T-cell (primary cell): Measurements from ENCODE around the gene SSBP3. TPM values are rescaled to one million over a fixed set of nuclear protein-coding genes. Genes with fewer than 3 reads are reported as not detected.
"Not testable (repeated sequence)": the region's sequence is repeated elsewhere in the genome, so short reads cannot be mapped to it uniquely, and the experiment has no call there.

Source experiments
- ATAC-seq, 4 experiments: fragments of 200-7000 bp in 3 of 4; fragments of 150-1000 bp in 1 of 4; cut with Tn5 transposase; replicated peaks in 1 of 4; 1 replicate in 3 of 4; 2 replicates in 1 of 4; pipeline ENCODE4 v1.10.0; 2021; ENCODE audit warnings: moderate library complexity in 3 of 4, mild to moderate bottlenecking in 2 of 4, moderate number of reproducible peaks in 1 of 4
- CTCF ChIA-PET, 2 donors: fragments of 300-600 bp; sonication (Branson Sonifier 250); formaldehyde crosslinking; loops; one replicate each; lab custom pipeline; 2022; ENCODE audit warnings: antibody characterized with exemption in 2 of 2; lab: Charles Lee
- POLR2A ChIA-PET, 2 donors: fragments of 300-600 bp; sonication (Branson Sonifier 250); formaldehyde crosslinking; loops; one replicate each; lab custom pipeline; 2022; ENCODE audit warnings: antibody characterized with exemption in 2 of 2; lab: Charles Lee
- DNase-seq, 35 experiments: peaks; one replicate each; pipeline versions ENCODE4 v3.0.0 to v3.0.0-alpha.2; 2013 to 2023
- H3K27ac ChIP-seq: one replicate; pipeline ENCODE4 v1.5.1; 2013; ENCODE audit warnings: low read length
- H3K27me3 ChIP-seq, 2 experiments: replicated peaks in 1 of 2; 1 replicate in 1 of 2; 2 replicates in 1 of 2; pipeline versions ENCODE4 v1.6.1 to v1.7.0; 2013; ENCODE audit warnings: low read length in 1 of 2, mixed read lengths in 1 of 2; ENCODE audit not compliant: control insufficient read depth in 2 of 2, insufficient read depth in 2 of 2; ENCODE audit errors: extremely low read depth in 1 of 2
- H3K36me3 ChIP-seq, 2 donors: 1 replicate in 1 of 2; 2 replicates in 1 of 2; pipeline versions ENCODE4 v1.6.1 to v1.7.0; 2013; ENCODE audit warnings: low read length in 1 of 2; ENCODE audit not compliant: control insufficient read depth in 2 of 2, insufficient read depth in 1 of 2; ENCODE audit errors: extremely low read depth in 1 of 2
- H3K4me1 ChIP-seq, 2 experiments: 1 replicate in 1 of 2; 2 replicates in 1 of 2; pipeline versions ENCODE4 v1.6.1 to v1.7.0; 2013; ENCODE audit warnings: low read length in 2 of 2, mixed read lengths in 1 of 2; ENCODE audit not compliant: insufficient read depth in 2 of 2, control insufficient read depth in 1 of 2; ENCODE audit errors: extremely low read depth in 1 of 2
- H3K4me3 ChIP-seq, 2 donors: 1 replicate in 1 of 2; 2 replicates in 1 of 2; pipeline versions ENCODE4 v1.5.1 to v1.7.0; 2013; ENCODE audit warnings: mild to moderate bottlenecking in 2 of 2, low read length in 1 of 2, moderate library complexity in 1 of 2; ENCODE audit not compliant: control insufficient read depth in 1 of 2; ENCODE audit errors: extremely low read depth in 1 of 2
- H3K9me3 ChIP-seq: 2 replicates; pipeline ENCODE4 v1.7.0; 2013
- H3K27ac Mint-ChIP-seq, 2 donors: one replicate each; pipeline ENCODE4 v1.8.0; 2020 to 2021; ENCODE audit warnings: mild to moderate bottlenecking in 2 of 2, mixed read lengths in 2 of 2
- H3K27me3 Mint-ChIP-seq, 2 donors: one replicate each; pipeline ENCODE4 v1.8.0; 2021 to 2022; ENCODE audit warnings: mixed read lengths in 2 of 2
- H3K36me3 Mint-ChIP-seq: one replicate; pipeline ENCODE4 v1.8.0; 2021; ENCODE audit warnings: mixed read lengths
- H3K4me1 Mint-ChIP-seq, 3 donors: one replicate each; pipeline ENCODE4 v1.8.0; 2020 to 2022; ENCODE audit warnings: mixed read lengths in 3 of 3, mild to moderate bottlenecking in 1 of 3
- H3K4me3 Mint-ChIP-seq, 3 donors: one replicate each; pipeline ENCODE4 v1.8.0; 2020 to 2022; ENCODE audit warnings: mild to moderate bottlenecking in 3 of 3, mixed read lengths in 3 of 3, moderate library complexity in 3 of 3
- H3K9me3 Mint-ChIP-seq, 3 donors: one replicate each; pipeline ENCODE4 v1.8.0; 2020 to 2022; ENCODE audit warnings: mixed read lengths in 3 of 3
- WGBS: methylation state at CpG from one replicate; pipeline ENCODE4 v1.1.5; 2013; ENCODE audit warnings: missing lambda C conversion rate; ENCODE audit not compliant: insufficient coverage; 5-methylcytosine and 5-hydroxymethylcytosine counted together
- total RNA-seq, 35 experiments: library from RNA in 6 of 35; stranded (reverse) in 6 of 35; fragments of 120-200 nt in 1 of 35; gene quantifications; one replicate each; pipeline versions ENCODE4 v1.2.1 to v1.2.4 and lab custom pipeline; 2013 to 2026

The SSBP3 gene
- total RNA-seq, 5 donors from 2014 or later (not counting 1 experiment from before 2014, with no cell fraction given): 51.5 to 84.5 (median 69.2) TPM

- H3K4me1 ChIP-seq: no peaks in the 10 kb centered on the region
- ATAC-seq (no peak), DNase-seq (no peak)
- POLR2A ChIA-PET: no interaction called here
- H3K27ac ChIP-seq: no peak overlapping the region
- H3K36me3 ChIP-seq: peaks cover 11 to 67% of the 10 kb centered on the region in 2 donors
- H3K27me3 ChIP-seq: no peaks in the 10 kb centered on the region
- no peak overlapping the region for H3K4me3 ChIP-seq
- H3K27ac Mint-ChIP-seq: no peak overlapping the region
- no peaks in the 10 kb centered on the region for H3K27me3 Mint-ChIP-seq
- H3K36me3 Mint-ChIP-seq: peaks cover 28% of the 10 kb centered on the region
- no peak overlapping the region for H3K4me3 Mint-ChIP-seq
- no peaks in the 10 kb centered on the region for H3K9me3 Mint-ChIP-seq
- 93% methylated on average over 5 of the region's 10 CpGs for WGBS
- CTCF ChIA-PET: no interaction called here
- no peaks in the 10 kb centered on the region for H3K9me3 ChIP-seq
- H3K4me1 Mint-ChIP-seq: no peaks in the 10 kb centered on the region
Measured at GRCh38 chr1:54239631-54240031, 166.6 kb downstream of the SSBP3 start.

- no peaks in the 10 kb centered on the region for H3K4me1 ChIP-seq
- no peaks in the 10 kb centered on the region for H3K27me3 Mint-ChIP-seq
- H3K27ac ChIP-seq: no peak overlapping the region
- POLR2A ChIA-PET: no interaction called here
- H3K4me3 ChIP-seq: no peak overlapping the region
- CTCF ChIA-PET: no interaction called here
- peaks cover 10 to 65% of the 10 kb centered on the region in 2 donors for H3K36me3 ChIP-seq
- H3K9me3 Mint-ChIP-seq: no peaks in the 10 kb centered on the region
- no peaks in the 10 kb centered on the region for H3K27me3 ChIP-seq
- ATAC-seq: no peak
- DNase-seq: no peak
- no peak overlapping the region for H3K4me3 Mint-ChIP-seq
- H3K27ac Mint-ChIP-seq: no peak overlapping the region
- H3K36me3 Mint-ChIP-seq: peaks cover 26% of the 10 kb centered on the region
- no peaks in the 10 kb centered on the region for H3K9me3 ChIP-seq
- WGBS: no CpG with 5 or more reads among the region's 5 CpGs
- no peaks in the 10 kb centered on the region for H3K4me1 Mint-ChIP-seq
Measured at GRCh38 chr1:54239035-54239383, 167.2 kb downstream of the SSBP3 start.

GRCh38 chr1:54238353-54239034 lies 167.7 kb downstream of the SSBP3 start:
- ATAC-seq (no peak), DNase-seq (peak in 1 of 35 experiments; percentile 23)
- Histone ChIP-seq H3K36me3 (peaks cover 10 to 63% of the 10 kb centered on the region in 2 donors), H3K4me3 (no peak overlapping the region), H3K27ac (no peak overlapping the region), H3K27me3 (no peaks in the 10 kb centered on the region), H3K9me3 (no peaks in the 10 kb centered on the region), H3K4me1 (no peaks in the 10 kb centered on the region)
- CTCF ChIA-PET: no interaction called here
- Mint-ChIP-seq H3K36me3 (peaks cover 26% of the 10 kb centered on the region), H3K27ac (peak overlapping the region in 1 of 2 donors; percentile 22), H3K4me3 (no peak overlapping the region), H3K9me3 (no peaks in the 10 kb centered on the region), H3K27me3 (no peaks in the 10 kb centered on the region), H3K4me1 (no peaks in the 10 kb centered on the region)
- POLR2A ChIA-PET: no interaction called here
- 86% methylated on average over 7 of the region's 12 CpGs for WGBS

DNA sequence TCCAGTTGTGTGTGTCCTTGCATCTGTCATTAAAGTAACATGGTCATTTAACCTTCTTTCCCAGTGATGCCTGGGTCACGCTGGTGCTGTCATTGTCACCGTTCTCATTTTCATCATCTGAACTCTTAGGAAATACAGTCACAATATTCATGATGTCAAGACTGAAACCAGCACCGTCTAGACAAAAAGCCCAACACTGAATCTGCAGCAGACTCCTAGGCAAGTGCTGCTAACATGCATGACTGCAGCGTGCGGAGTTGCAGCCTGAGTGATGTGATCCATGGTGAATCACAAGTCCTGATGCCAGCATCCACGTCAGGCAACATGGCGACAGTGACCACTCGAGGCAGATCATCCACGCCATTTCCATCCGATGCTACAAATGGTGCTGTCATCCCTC lies 168.6 kb downstream of the SSBP3 start:
- 92% methylated on average over 7 of the region's 10 CpGs for WGBS
- no peaks in the 10 kb centered on the region for H3K4me1 ChIP-seq
- ChIA-PET CTCF (no interaction called here), POLR2A (no interaction called here)
- no peak for DNase-seq
- Mint-ChIP-seq H3K4me1 (no peaks in the 10 kb centered on the region), H3K4me3 (no peak overlapping the region), H3K27ac (no peak overlapping the region), H3K27me3 (no peaks in the 10 kb centered on the region), H3K9me3 (no peaks in the 10 kb centered on the region), H3K36me3 (peaks cover 23% of the 10 kb centered on the region)
- H3K9me3 ChIP-seq: no peaks in the 10 kb centered on the region
- H3K4me3 ChIP-seq: no peak overlapping the region
- H3K27ac ChIP-seq: no peak overlapping the region
- no peak for ATAC-seq
- H3K36me3 ChIP-seq: peaks cover 10 to 56% of the 10 kb centered on the region in 2 donors
- no peaks in the 10 kb centered on the region for H3K27me3 ChIP-seq

GRCh38 chr1:54234284-54234683 lies 171.9 kb downstream of the SSBP3 start:
- no CpG with 5 or more reads among the region's 2 CpGs for WGBS
- Histone ChIP-seq H3K27ac (no peak overlapping the region), H3K36me3 (peaks cover 6 to 37% of the 10 kb centered on the region in 2 donors), H3K27me3 (no peaks in the 10 kb centered on the region), H3K4me1 (no peaks in the 10 kb centered on the region), H3K4me3 (no peak overlapping the region), H3K9me3 (no peaks in the 10 kb centered on the region)
- Mint-ChIP-seq H3K27me3 (no peaks in the 10 kb centered on the region), H3K4me1 (peaks cover 3 to 19% (median 11%) of the 10 kb centered on the region in 3 donors), H3K27ac (no peak overlapping the region), H3K4me3 (no peak overlapping the region), H3K36me3 (peaks cover 26% of the 10 kb centered on the region), H3K9me3 (no peaks in the 10 kb centered on the region)
- ChIA-PET CTCF (no interaction called here), POLR2A (no interaction called here)
- ATAC-seq: no peak
- DNase-seq: no peak

- ATAC-seq, POLR2A ChIA-PET: not testable (repeated sequence)
Measured at GRCh38 chr1:54233196-54233595, 173.0 kb downstream of the SSBP3 start.

More at GRCh38 chr1:54233196-54233595, 173.0 kb downstream of the SSBP3 start:
- H3K27ac ChIP-seq, H3K9me3 ChIP-seq, H3K27ac Mint-ChIP-seq, H3K4me3 ChIP-seq, H3K4me3 Mint-ChIP-seq, DNase-seq, H3K27me3 ChIP-seq, H3K9me3 Mint-ChIP-seq, H3K4me1 ChIP-seq, CTCF ChIA-PET, H3K27me3 Mint-ChIP-seq: not testable (repeated sequence)
- Mint-ChIP-seq H3K36me3 (peaks cover 23% of the 10 kb centered on the region), H3K4me1 (peaks cover 7 to 22% (median 13%) of the 10 kb centered on the region in 3 donors)
- H3K36me3 ChIP-seq: peaks cover 3 to 30% of the 10 kb centered on the region in 2 donors
- 96% methylated on average over 4 of the region's 33 CpGs for WGBS
